DMS 273 (cell line): ENCODE measurements around the gene RNF133.

Source experiments
- DNase-seq: peaks from one replicate; lab custom pipeline; 2025; ENCODE audit not compliant: unreplicated experiment; lab: John Stamatoyannopoulos, UW

The RNF133 gene, protein sequence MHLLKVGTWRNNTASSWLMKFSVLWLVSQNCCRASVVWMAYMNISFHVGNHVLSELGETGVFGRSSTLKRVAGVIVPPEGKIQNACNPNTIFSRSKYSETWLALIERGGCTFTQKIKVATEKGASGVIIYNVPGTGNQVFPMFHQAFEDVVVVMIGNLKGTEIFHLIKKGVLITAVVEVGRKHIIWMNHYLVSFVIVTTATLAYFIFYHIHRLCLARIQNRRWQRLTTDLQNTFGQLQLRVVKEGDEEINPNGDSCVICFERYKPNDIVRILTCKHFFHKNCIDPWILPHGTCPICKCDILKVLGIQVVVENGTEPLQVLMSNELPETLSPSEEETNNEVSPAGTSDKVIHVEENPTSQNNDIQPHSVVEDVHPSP

DNA sequence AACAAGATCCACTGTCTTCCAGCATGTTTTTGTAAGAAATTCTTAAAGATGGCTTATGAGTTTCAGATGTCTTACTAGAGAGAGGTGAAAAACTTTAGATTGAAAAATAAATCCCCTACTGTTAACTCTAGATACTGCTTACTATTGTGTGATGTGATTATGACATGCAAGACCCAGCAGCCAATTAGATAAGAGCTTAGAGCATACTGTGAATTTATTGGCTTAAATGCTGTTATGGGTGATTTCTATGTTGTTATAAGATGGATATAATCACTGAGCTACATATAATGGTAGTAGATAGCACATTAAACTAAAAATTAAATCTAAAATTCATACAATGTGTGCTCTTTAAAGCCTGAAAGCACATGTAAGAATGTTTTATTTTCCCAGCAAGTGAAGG lies at the start of gene RNF133:
RNF133 (minus strand) TSS at position 101 of the 400 bp plus-strand sequence. CDS start 199 bp downstream, outside the sequence.
- no peak for DNase-seq

DNA sequence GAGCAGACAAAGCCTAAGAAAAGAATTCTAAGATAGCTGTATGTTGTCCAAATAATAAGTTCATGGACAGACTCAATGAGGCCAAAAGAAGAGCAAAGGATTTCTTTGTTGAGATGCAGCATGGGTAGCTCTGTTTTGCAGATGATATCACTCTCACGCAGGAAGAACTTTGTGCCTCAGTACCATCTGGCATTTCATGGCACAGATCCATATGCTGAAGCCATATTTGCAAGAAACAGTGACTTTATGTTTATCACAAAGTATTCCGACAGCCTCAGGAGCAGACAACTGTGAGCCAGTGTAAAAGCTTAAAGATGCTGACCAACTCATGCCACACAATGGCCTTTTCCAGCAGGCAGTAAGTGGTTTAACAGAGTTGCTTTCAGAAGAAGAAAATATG lies 49.3 kb upstream of the RNF133 start:
- DNase-seq, result no peak

DNA sequence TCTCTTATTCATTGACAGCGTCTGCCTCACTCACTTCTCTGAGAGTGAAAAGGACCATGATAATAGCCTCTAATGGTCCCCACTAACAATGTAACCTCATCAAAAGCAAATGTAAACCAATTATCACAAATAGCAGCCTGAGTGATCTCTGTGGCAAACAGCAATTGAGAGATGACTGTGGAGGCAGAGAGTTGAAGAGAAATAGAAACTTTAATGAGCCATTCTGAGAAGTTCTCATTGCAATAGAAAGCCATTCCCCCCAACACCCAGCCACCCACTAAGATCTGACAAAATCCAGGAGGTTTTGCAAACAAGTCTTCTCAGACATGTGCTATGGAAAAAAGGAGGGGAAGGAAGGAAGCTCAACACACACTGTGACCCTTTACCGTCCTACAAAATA lies 48.0 kb upstream of the RNF133 start:
- no peak for DNase-seq

DNA sequence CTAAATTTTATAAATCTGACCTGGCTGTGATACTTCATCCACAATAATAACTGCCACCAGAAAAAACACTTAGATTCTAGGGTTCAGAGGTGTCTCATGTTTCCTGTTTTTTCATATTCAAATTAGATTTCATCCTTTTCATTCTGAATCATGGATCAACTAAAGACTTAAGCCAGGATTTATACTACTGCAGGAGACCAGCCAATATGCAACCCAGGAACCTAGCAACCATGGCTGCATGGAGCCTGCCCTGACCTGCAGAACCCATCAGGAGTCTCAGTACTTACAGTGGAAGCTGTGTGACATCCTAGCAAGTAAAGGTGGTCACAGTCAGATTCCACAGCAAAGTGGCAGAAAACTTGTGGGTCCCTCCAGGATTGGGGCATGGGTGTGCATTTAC lies 44.3 kb upstream of the RNF133 start:
- no peak for DNase-seq

DNA sequence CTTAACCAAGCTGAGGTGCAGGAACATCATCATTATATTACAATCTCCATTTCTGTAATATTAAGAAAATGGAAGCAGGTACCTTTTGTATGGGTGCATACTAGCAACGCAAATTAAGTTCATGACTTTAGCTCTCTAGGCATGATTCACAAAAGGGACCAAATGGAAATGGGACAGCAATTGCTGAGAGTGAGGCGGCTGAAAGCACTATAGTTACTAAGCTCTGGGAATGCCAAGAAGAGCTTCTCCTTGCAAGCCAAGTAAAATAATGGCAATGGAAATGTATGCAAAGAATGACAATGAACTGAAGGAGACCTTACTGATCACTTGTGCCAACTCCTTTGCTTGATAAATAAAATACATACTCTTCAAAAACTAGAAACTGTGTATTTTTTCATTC lies 40.0 kb upstream of the RNF133 start:
- no peak for DNase-seq

DNA sequence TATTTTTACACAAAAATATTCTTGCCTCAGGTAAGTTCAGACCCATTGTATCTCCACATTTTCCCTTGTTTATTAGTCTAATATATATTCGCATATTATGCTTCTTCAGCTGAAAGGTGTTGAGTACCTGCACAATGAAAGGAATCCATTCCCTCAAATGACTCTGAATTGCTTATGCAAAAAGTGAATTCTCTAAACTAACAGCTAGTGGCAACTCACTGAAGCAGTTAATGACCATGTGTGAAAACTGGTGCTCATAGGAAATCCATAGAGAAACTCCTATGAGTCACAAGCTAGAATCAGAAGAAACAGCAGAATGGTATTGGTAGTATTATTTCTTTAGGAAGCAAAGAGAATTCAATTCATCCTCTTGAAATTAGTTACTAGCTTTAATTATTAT lies 37.3 kb upstream of the RNF133 start:
- no peak for DNase-seq

DNA sequence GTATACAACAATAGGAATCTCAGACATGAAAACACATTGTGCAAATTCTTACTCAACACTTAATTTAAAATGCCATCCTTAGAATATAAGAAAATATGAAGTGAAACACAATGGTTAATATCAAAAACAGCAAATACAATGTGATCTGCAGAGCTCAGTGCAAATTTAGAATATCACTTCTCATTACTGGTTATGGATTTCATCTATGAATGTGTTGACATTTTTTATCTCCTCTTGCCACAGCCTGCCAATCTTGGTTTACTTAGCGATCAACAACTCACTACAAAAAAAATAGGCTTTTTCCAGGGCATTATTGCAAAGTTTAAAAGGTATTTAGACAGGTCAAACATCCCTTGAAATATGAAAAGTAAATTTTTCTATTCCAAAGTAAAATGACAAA lies 28.8 kb upstream of the RNF133 start:
- DNase-seq, result no peak

DNA sequence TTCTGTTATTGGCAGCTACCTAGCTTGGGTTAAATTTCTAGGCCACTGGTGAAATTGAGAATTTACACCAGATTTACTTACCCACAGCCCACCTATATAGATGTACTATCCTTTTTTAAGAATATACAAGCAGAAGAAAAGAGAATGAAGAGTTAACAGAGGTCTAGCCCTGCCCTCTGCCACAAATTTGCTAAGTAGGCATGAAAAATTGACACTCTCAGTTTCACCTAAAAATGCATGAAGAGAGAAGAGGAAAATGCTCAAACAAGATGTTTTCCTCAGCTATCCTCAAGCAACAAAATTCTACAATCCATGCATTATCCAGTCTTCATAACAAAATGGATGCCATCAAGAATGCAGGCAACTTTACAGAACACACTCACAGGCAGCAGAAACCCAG lies 28.4 kb upstream of the RNF133 start:
- no peak for DNase-seq

DNA sequence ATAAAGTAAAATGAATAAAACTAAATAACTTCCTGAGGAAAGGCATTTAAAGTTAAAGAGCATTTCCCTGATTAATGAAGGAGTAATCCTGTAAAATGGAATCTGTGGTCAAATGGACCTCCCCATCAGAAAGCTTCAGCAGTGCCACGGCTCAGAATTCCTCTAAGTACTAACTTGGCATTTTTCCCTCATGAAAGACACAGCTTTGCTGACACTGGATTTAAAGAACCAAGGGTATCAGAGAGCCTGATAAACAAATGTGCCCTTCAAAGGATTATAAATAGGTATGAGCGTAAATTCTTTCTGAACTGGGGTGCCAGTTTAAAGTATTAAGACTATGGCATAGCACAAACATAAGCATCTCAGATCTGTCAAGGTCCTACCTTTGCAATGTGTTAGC lies 28.0 kb upstream of the RNF133 start:
- DNase-seq, result no peak

DNA sequence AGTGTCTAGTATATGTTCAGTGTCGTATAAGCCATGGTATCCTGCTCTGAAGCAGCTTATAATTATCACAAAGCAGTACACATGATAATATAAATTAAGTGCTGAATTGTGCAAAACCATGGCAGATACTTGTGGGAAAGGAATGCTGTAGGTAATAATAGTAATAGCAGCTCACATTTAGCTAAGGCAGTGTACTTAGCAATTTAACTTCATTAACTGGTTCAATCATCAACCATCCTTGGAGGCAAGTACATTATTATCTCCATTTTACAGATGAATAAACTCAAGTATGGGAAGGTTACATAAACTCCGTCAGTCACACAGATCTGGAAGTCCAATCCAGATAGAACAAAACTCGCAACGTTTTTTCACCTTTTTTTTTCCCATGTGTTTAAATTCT lies 25.4 kb upstream of the RNF133 start:
- DNase-seq, result no peak

DNA sequence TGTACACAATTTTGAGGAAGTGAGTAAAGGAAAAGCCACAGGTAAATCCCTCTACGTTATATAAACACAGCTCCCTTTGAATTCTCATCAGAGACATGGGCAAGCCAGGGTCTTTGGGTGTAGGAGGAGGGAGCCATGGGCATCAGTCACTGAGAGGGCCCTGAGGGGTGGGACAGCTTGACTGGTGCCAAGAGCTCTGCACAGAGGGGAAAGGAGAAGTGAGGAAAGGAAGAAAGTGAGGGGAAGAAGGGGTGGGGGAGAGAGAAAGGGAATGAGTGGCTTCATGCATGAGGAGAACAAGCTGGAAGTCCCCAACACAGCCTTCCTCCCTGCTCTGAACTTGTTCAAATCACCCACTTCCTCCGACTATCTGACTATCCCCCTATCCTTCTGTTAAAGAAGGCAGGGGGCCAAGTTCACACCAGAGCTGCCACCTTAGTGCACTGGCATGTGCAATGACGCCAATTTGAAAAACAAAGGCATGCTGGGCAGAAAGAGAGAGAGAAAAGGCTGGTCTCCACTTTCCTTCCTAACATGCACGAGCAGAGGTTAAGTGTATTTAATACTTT lies 20.2 kb upstream of the RNF133 start:
- DNase-seq, result no peak

DNA sequence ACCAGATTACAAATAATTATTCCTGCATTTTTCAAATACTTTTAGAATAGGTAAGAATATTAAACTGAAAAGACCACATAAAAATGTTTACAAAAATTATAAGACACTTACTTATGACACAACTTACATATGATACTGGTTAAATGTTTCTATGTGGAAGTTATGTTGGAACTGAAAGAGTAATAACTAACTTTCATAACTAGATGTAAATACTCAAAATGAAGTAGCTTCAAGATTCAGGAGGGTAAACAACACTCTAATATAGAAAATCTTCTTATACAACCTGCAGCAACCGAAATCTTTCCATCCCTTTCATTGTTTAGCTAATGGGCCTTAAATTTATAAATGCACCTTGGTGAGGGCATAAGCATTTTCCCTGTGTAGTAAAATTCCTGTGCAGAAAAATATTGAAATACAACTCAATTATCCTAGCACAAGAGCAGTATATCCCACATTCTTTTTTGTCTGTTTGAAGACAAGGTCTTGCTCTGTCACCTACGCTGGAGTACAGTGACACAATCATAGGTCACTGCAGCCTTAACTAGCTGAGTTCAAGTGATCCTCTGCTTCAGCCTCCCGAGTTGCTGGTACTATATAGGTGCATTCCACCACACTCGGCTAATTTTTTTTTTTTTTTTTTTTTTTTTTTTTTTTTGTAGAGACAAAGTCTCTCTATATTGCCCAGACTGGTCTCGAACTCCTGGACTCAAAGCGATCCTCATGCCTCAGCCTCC lies 18.6 kb upstream of the RNF133 start:
- no peak for DNase-seq

DNA sequence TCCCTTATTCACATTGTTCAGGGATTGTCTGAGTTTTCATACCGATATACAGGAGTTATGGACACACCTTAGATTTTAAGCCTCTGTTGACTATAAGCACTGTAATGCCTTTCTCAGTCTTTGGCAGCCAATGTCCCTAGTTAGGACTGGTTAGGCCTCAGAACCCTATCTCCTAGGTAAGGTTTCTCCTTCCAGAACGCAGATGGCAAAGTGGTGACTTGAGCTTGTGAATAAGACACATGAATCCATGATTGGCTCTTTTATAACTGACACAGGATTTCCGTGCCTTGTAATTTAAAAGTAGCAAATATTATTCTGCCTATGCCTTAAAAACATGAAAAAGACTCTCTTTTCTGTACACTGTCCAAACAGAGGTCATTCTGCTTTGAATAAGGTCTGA lies 16.3 kb upstream of the RNF133 start:
- no peak for DNase-seq

DNA sequence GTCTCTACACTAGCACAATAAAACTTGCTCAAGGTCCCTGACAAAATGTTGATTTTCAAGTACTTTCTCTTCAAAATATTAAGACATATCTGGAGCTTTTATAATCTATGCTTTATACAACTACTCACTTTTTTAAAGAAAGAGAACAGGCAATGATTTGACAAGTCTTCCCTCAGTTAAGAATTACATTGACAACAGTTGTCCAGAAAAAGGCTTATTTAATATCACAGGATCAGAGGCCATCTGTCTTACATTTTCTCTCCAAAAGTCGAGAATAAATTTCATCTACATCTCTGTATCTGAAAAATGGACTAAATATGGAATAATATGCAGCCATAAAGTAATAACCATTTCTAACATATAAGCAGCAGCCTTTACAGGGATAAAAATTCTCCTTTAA lies 12.0 kb upstream of the RNF133 start:
- DNase-seq, result no peak

DNA sequence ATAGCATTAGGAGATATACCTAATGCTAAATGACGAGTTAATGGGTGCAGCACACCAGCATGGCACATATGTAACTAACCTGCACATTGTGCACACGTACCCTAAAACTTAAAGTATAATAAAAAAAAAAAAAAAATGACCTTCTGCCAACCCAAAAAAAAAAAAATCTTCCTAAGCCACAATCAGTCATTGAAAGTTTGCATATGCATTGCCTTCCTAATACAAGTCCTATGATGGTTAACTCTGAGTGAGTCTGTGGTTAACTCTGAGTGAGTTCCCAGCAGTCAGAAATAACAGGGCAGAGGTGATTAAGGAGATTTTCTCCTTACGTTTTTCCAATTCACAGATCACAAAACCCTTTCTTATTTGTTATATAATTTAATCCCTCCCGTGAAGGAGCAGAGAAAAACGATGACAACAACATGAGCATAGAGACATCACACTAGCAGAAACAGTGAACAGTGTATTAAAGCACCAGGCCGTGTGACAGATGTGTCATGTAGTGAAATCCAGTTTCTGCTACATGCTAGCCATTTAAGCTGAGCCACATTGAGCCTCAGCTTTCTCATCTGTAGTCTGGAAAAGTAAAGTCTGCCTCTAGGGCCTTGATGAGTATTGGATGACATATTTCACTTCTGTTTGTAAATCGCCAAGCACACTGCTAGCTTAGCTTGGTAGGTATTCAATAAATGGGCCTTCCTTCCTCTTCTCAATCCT lies 11.2 kb upstream of the RNF133 start:
- DNase-seq, result no peak

DNA sequence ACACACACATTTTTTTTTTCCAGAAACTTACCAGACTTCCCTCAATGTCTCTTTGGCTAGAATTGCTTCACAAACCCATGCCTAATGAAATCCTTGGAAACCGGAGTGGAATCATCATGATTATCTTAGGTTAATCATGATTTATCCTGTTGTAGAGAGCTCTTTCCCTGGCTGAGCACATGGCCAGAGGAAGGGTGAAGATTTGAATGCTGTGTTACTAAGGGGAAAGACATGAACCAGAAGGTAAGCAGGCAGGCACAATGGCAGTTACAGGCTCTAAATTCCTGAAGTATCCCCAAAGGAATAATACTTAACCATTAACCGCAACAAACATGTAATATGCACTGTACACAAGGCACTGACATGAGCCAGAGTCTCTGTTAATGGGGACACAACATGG lies 7.9 kb upstream of the RNF133 start:
- DNase-seq, result no peak

DNA sequence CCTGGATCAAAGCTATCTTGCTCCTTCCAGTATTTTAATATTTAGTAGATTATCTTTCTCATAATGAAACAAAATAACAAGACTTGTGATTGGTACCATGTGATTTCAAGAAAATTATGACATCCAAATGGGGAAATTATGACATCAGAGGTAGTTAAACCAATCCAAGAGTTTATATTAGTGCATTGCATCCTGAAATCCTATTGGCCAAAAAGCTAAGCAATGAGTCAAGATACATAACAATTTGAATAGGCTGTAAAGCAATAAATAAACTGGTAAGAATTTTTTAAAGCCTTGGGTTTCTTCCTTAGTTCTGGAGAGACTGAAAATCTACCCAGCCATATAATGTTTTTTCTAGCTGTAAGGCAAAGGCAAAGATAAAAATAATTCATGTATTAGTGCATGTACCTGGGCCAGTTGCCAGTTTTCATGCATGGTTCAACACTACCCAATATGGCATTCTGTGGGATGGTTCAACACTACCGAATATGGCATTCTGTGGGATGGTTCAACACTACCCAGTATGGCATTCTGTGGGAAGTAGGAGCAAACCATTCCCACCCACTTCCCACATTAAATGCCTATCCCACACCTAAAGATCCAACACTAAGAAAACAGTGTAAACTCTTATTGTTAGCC lies 4.1 kb upstream of the RNF133 start, which contains the start of gene RNF148:
RNF148 (minus strand) TSS at position 51 of the 639 bp plus-strand sequence. CDS start 172 bp downstream, outside the sequence.
- DNase-seq, result no peak

DNA sequence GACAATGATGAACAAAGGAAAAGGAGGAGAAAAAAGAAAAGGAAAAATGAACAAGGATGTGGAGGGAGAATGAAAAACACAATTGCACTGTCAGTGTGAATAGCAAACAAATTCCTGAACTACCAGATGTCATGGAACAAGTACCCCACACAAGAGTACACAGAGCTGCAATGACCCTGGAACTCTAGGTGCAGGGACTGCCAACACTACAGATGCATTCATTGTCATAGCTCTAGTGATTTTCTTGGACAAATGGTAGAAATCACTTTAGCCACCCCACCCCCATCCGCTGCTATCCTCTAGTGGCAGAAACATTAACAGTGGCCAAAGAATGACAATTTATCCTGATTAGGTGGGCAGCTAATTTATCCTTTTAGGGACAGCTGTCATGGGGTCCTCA lies 3.1 kb downstream of the RNF133 start:
- DNase-seq, result no peak

DNA sequence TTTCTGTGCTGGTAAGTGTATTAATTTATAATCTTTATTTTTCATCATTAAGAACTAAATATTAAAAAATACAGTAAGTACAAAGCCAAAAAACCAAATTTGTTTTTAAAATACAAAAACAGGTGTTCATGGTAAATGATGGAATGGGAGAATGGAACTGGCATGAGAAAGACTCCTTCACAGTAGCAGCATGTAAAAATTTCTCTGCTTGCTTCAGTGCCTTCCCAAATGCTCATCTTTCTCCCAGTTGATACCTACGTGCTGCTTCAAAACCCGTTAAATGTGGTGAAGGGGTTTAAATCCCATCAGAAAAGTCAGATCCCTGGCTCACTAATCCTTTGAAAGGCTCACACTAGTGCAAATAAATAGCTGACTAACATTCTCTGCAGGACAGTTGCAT lies 4.2 kb downstream of the RNF133 start:
- DNase-seq, result no peak

DNA sequence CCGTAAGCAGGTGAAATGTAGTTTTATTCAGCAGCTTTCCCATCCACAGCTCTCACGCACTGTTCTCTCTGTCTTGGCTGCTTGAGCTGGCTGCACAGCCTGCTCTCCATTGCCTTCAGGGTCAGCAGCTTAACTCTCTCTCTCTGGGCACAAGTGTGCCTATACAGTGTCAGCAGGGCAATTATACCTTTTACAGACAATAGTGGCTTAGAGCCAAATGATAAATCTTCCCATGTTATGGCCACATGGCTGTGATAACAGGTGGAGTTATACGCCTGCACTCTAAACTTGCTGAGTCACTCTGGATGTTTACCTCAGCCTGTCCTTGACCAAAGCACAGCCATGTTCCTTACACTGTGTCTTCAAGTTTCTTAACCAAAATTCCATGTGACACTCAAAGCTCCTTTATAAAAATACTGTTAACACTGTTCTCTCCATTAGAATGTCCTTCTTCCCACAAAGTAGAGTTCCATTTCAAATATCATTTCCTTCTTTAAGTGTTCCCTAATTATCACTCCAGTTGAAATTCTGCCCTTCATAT lies 6.1 kb downstream of the RNF133 start:
- no peak for DNase-seq
